ENCODE results near the gene DNAJC4.

Gene DNAJC4

DNA sequence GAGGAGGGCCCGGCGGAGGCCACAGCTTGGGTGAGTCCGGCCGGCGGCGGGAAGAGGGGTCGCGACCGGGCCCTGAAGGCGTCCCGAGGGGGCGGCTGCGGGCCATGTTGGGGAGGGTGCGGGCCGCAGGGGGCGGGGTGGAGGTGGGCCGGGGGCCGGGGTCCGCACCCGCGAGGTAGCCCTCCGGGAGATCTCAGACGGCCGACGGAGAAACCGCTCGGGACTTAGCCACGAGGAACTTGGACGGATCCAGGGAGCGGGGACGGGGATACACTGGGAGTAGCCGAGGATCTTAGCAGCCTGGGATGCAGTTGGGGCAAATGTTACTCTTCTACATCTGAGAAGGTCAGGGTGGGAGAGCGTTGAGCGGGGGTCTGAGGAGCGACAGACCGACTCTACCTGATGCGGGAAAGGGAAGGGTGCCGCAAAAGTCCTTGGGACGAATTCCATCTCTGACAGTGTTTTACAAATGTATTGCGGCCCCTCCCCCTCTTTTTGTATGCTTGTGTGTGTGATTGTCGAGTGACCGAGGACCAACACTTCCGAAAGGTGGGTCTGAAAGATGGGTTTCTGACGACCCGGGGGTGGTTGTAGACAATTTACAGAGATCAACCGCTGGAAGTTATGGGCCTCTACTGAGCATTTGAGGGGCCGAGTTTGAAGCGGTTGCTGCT lies 43.7 kb upstream of the DNAJC4 start:
- TF ChIP-seq Cebpa-rat (IDR thresholded peaks at IDR 0.05) = no peak
- H3K4me1 ChIP-seq = peaks cover 31 to 43% (median 34%) of the 10 kb centered on the region in 10 experiments

GRCh38 chr11:64192434-64192833 lies 37.9 kb upstream of the DNAJC4 start:
- Histone ChIP-seq H3K9ac (peak overlapping the region in 7 of 11 experiments; percentile 18 to 42 (median 28); a peak in 6 of 22 replicates), H3K4me3 (no peak overlapping the region), H3K27ac (peak overlapping the region in 8 of 11 experiments; percentile 2 to 50 (median 30); a peak in 9 of 22 replicates), H3K36me3 (peaks cover 0 to 99% (median 67%) of the 10 kb centered on the region in 11 experiments; a peak in 21 of 22 replicates), H3K9me3 (replicated peaks in 1 of 11) (no peaks in the 10 kb centered on the region), H3K4me2 (peak overlapping the region in 6 of 11 experiments; percentile 33 to 64 (median 50); a peak in 16 of 22 replicates), H3K4me1 (peaks cover 0 to 29% (median 15%) of the 10 kb centered on the region in 10 experiments; a peak in 16 of 20 replicates), H4K20me1 (peaks cover 0 to 23% (median 10%) of the 10 kb centered on the region in 11 experiments; a peak in 18 of 22 replicates), H3K27me3 (no peaks in the 10 kb centered on the region)
- TF ChIP-seq Cebpa-rat (IDR thresholded peaks at IDR 0.05) = no peak

More for the DNA sequence above, 43.7 kb upstream of the DNAJC4 start:
- Histone ChIP-seq H3K27ac (no peak overlapping the region; a peak in 2 of 22 replicates), H3K4me2 (no peak overlapping the region), H3K27me3 (no peaks in the 10 kb centered on the region), H4K20me1 (peaks cover 0 to 9% (median 0%) of the 10 kb centered on the region in 11 experiments; a peak in 5 of 22 replicates), H3K36me3 (peaks cover 0 to 41% (median 16%) of the 10 kb centered on the region in 11 experiments; a peak in 20 of 22 replicates), H3K9ac (no peak overlapping the region), H3K9me3 (replicated peaks in 1 of 11) (no peaks in the 10 kb centered on the region), H3K4me3 (no peak overlapping the region)

DNA sequence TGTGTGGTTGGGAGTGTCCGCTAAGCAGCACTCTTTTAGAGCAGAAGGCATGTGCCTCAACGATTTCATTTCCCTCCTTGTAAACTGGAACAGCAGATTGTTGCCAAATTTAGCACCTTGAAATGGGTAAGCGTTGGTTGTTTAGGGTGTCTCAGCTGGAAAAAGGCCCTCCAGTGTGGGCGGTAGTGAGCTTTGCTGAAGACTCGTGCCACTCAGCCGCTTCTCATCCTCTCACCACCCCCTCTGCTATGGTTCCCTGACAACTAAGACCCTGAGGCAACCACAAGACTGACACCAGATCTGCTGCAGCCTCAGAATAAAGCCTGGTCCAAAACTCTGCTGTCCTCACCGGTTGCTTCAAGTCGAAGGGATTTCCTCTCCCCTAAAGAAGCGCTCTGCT lies 33.7 kb upstream of the DNAJC4 start:
- Histone ChIP-seq H3K9ac (peak overlapping the region in 8 of 11 experiments; percentile 4 to 42 (median 28); a peak in 5 of 22 replicates), H3K4me3 (no peak overlapping the region), H3K9me3 (replicated peaks in 1 of 11) (no peaks in the 10 kb centered on the region), H3K27me3 (no peaks in the 10 kb centered on the region), H3K27ac (no peak overlapping the region; a peak in 1 of 22 replicates), H3K4me1 (peaks cover 0 to 54% (median 19%) of the 10 kb centered on the region in 10 experiments; a peak in 16 of 20 replicates), H4K20me1 (peaks cover 21 to 58% (median 27%) of the 10 kb centered on the region in 11 experiments), H3K36me3 (peaks cover 0 to 100% (median 93%) of the 10 kb centered on the region in 11 experiments; a peak in 21 of 22 replicates), H3K4me2 (peak overlapping the region in 3 of 11 experiments; percentile 26 to 35 (median 33); a peak in 5 of 22 replicates)
- TF ChIP-seq Cebpa-rat (IDR thresholded peaks at IDR 0.05) = no peak

- Histone ChIP-seq H3K9ac (peak overlapping the region in 5 of 11 experiments; percentile 6 to 44 (median 20); a peak in 4 of 22 replicates), H3K27ac (0 out of 22 replicates have a peak overlapping the region, but pooled peaks of 1 of the 11 experiments have one; percentile 8), H3K4me2 (no peak overlapping the region), H3K4me1 (peaks cover 0 to 56% (median 11%) of the 10 kb centered on the region in 10 experiments; a peak in 13 of 20 replicates), H3K27me3 (no peaks in the 10 kb centered on the region), H4K20me1 (peaks cover 32 to 76% (median 41%) of the 10 kb centered on the region in 11 experiments; a peak in 21 of 22 replicates), H3K4me3 (no peak overlapping the region), H3K9me3 (replicated peaks in 1 of 11) (no peaks in the 10 kb centered on the region), H3K36me3 (peaks cover 0 to 100% (median 99%) of the 10 kb centered on the region in 11 experiments; a peak in 21 of 22 replicates)
- no peak for TF ChIP-seq Cebpa-rat (IDR thresholded peaks at IDR 0.05)
These were observed 31.8 kb upstream of the DNAJC4 start for GRCh38 chr11:64198511-64198910.

DNA sequence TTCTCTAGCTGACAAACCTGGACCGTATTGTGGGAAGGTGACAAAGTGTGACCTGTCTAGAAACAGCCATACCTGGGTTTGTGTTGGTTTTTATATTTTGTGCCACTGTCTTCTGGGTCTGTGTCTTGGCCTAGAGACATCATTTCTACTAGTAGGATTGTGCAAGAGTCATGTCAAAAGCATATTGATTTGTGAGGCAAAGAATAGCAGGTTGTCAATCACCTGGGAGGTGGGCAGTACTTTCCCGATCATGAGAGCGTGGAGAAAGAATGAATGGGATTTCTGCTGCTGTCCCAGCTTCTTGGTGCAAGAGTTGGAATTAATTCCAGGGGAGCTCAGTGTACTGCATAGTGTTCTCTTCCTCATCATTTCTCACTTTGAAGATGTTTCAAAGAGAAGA lies 28.8 kb upstream of the DNAJC4 start:
- Histone ChIP-seq H3K36me3 (peaks cover 5 to 88% (median 79%) of the 10 kb centered on the region in 11 experiments; a peak in 21 of 22 replicates), H4K20me1 (peaks cover 23 to 71% (median 57%) of the 10 kb centered on the region in 11 experiments; a peak in 21 of 22 replicates), H3K4me1 (peaks cover 24 to 71% (median 36%) of the 10 kb centered on the region in 10 experiments), H3K9ac (peak overlapping the region in 1 of 11 experiments; percentile 14; a peak in 1 of 22 replicates), H3K27ac (no peak overlapping the region), H3K27me3 (no peaks in the 10 kb centered on the region), H3K4me2 (no peak overlapping the region), H3K4me3 (no peak overlapping the region), H3K9me3 (replicated peaks in 1 of 11) (no peaks in the 10 kb centered on the region)
- peak in 2 of 11 experiments; percentile 20 to 63; a peak in 3 of 22 replicates for TF ChIP-seq Cebpa-rat (IDR thresholded peaks at IDR 0.05)

DNA sequence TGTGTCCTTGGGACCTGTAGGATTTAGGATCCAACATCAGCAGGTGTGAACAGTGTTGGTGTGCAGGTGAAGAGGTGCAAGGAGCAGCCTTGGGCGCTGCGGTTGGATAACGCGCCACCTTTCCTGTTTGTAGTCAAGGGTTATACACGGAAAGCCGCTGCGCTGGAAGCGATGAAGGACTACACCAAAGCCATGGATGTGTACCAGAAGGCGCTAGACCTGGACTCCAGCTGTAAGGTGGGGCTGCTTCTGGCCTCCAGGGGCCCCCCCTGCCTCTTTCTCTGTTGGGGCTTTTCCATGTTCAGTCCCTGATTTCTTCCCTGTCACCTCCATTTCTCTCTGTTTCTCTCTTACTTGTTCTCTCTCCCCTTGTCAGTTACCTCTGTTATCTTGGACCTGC lies 27.4 kb upstream of the DNAJC4 start:
- no peak for TF ChIP-seq Cebpa-rat (IDR thresholded peaks at IDR 0.05)
- H3K9ac ChIP-seq = peak overlapping the region in 8 of 11 experiments; percentile 1 to 34 (median 14); a peak in 5 of 22 replicates
- peaks cover 15 to 65% (median 54%) of the 10 kb centered on the region in 11 experiments; a peak in 21 of 22 replicates for H4K20me1 ChIP-seq
- H3K36me3 ChIP-seq = peaks cover 6 to 79% (median 66%) of the 10 kb centered on the region in 11 experiments
- no peaks in the 10 kb centered on the region for H3K9me3 ChIP-seq (replicated peaks in 1 of 11)
- H3K4me3 ChIP-seq = no peak overlapping the region
- peak overlapping the region in 3 of 11 experiments; percentile 3 to 36 (median 19); a peak in 2 of 22 replicates for H3K27ac ChIP-seq
- peaks cover 25 to 56% (median 37%) of the 10 kb centered on the region in 10 experiments for H3K4me1 ChIP-seq
- no peak overlapping the region for H3K4me2 ChIP-seq
- no peaks in the 10 kb centered on the region for H3K27me3 ChIP-seq

- Histone ChIP-seq H3K27me3 (no peaks in the 10 kb centered on the region), H3K36me3 (peaks cover 6 to 79% (median 65%) of the 10 kb centered on the region in 11 experiments), H3K4me2 (peak overlapping the region in 7 of 11 experiments; percentile 97 to 100 (median 99); a peak in 7 of 22 replicates), H3K9me3 (replicated peaks in 1 of 11) (no peaks in the 10 kb centered on the region), H3K4me1 (peaks cover 31 to 54% (median 40%) of the 10 kb centered on the region in 10 experiments), H3K9ac (peak overlapping the region in 4 of 11 experiments; percentile 9 to 35 (median 32); a peak in 8 of 22 replicates), H3K4me3 (no peak overlapping the region), H4K20me1 (peaks cover 21 to 70% (median 58%) of the 10 kb centered on the region in 11 experiments), H3K27ac (peak overlapping the region in 3 of 11 experiments; percentile 19 to 41 (median 21); a peak in 4 of 22 replicates)
- no peak for TF ChIP-seq Cebpa-rat (IDR thresholded peaks at IDR 0.05)
These were observed 26.8 kb upstream of the DNAJC4 start for GRCh38 chr11:64203421-64204079.

GRCh38 chr11:64204080-64204440 lies 26.3 kb upstream of the DNAJC4 start:
- TF ChIP-seq Cebpa-rat (IDR thresholded peaks at IDR 0.05) = no peak
- Histone ChIP-seq H3K4me1 (peaks cover 36 to 58% (median 45%) of the 10 kb centered on the region in 10 experiments), H3K27ac (peak overlapping the region in 3 of 11 experiments; percentile 19 to 41 (median 21); a peak in 4 of 22 replicates), H3K27me3 (no peaks in the 10 kb centered on the region), H3K4me2 (peak overlapping the region; percentile 38 to 100 (median 98)), H3K4me3 (no peak overlapping the region), H4K20me1 (peaks cover 26 to 75% (median 62%) of the 10 kb centered on the region in 11 experiments), H3K9ac (peak overlapping the region in 2 of 11 experiments; percentile 29 to 34; a peak in 6 of 22 replicates), H3K36me3 (peaks cover 7 to 79% (median 65%) of the 10 kb centered on the region in 11 experiments), H3K9me3 (replicated peaks in 1 of 11) (no peaks in the 10 kb centered on the region)
